GM23338 (cell line): ENCODE measurements around the gene RNF166. TPM values are rescaled to one million over a fixed set of nuclear protein-coding genes. Genes with fewer than 3 reads are reported as not detected.

Experiments used
- ATAC-seq: fragments of 200-7000 bp; cut with Tn5 transposase; 3 replicates; pipeline ENCODE4 v1.9.1; 2020
- DNase-seq: peaks from one replicate; pipeline ENCODE4 v3.0.0-alpha.2; 2015; ENCODE audit warnings: low spot score
- H2AFZ ChIP-seq: fragments of 200-600 bp; sonication (generic); 2 replicates; pipeline ENCODE4 v1.8.0; 2016; ENCODE audit warnings: antibody characterized with exemption, mild to moderate bottlenecking, moderate library complexity
- H3F3A ChIP-seq: fragments of 200-600 bp; sonication (generic); replicated peaks from 2 replicates; pipeline ENCODE4 v1.8.0; 2017; ENCODE audit warnings: antibody characterized with exemption, mixed run types, low read depth
- H3K27ac ChIP-seq: fragments of 200-600 bp; sonication (generic); 2 replicates; pipeline ENCODE4 v1.6.1; 2016; ENCODE audit warnings: low read depth
- H3K27me3 ChIP-seq: fragments of 200-600 bp; sonication (generic); 2 replicates; pipeline ENCODE4 v1.8.0; 2016; ENCODE audit warnings: mild to moderate bottlenecking, mixed run types, moderate library complexity; ENCODE audit not compliant: insufficient read depth
- H3K36me3 ChIP-seq: fragments of 200-600 bp; sonication (generic); 2 replicates; pipeline ENCODE4 v1.8.0; 2016; ENCODE audit warnings: mild to moderate bottlenecking; ENCODE audit not compliant: insufficient read depth
- H3K4me1 ChIP-seq: fragments of 200-600 bp; sonication (generic); 2 replicates; pipeline ENCODE4 v1.8.0; 2016; ENCODE audit warnings: mild to moderate bottlenecking, moderate library complexity; ENCODE audit not compliant: insufficient read depth
- H3K4me2 ChIP-seq: fragments of 200-600 bp; sonication (generic); 2 replicates; pipeline ENCODE4 v1.7.1; 2017; ENCODE audit warnings: mixed run types
- H3K4me3 ChIP-seq: fragments of 200-600 bp; sonication (generic); 2 replicates; pipeline ENCODE4 v1.6.1; 2016; ENCODE audit warnings: mixed run types
- H3K79me2 ChIP-seq: fragments of 200-600 bp; sonication (generic); replicated peaks from 2 replicates; pipeline ENCODE4 v1.8.0; 2017; ENCODE audit warnings: mild to moderate bottlenecking; ENCODE audit not compliant: insufficient read depth
- H3K9me2 ChIP-seq: fragments of 200-600 bp; sonication (generic); 2 replicates; pipeline ENCODE4 v1.8.0; 2017; ENCODE audit not compliant: insufficient read depth
- H4K20me1 ChIP-seq: fragments of 200-600 bp; sonication (generic); replicated peaks from 2 replicates; pipeline ENCODE4 v1.8.0; 2017; ENCODE audit warnings: mild to moderate bottlenecking; ENCODE audit not compliant: insufficient read depth
- H3K27ac Mint-ChIP-seq: 2 replicates; pipeline ENCODE4 v1.8.0; 2020; ENCODE audit warnings: inconsistent platforms, mild to moderate bottlenecking, moderate library complexity, mixed read lengths
- H3K27me3 Mint-ChIP-seq: 3 replicates; pipeline ENCODE4 v1.8.0; 2022; ENCODE audit warnings: low read depth, mild to moderate bottlenecking, moderate library complexity, mixed read lengths, inconsistent platforms; ENCODE audit not compliant: insufficient read depth, poor library complexity
- H3K36me3 Mint-ChIP-seq: 3 replicates; pipeline ENCODE4 v1.8.0; 2021; ENCODE audit warnings: low read depth, mild to moderate bottlenecking, inconsistent platforms, moderate library complexity, mixed read lengths
- H3K4me1 Mint-ChIP-seq: 3 replicates; pipeline ENCODE4 v1.8.0; 2020; ENCODE audit warnings: mild to moderate bottlenecking, inconsistent platforms, mixed read lengths
- H3K4me3 Mint-ChIP-seq: 3 replicates; pipeline ENCODE4 v1.8.0; 2021; ENCODE audit warnings: moderate library complexity, mild to moderate bottlenecking, inconsistent platforms, mixed read lengths
- H3K9me3 Mint-ChIP-seq: 3 replicates; pipeline ENCODE4 v1.8.0; 2020; ENCODE audit warnings: moderate library complexity, mild to moderate bottlenecking, inconsistent platforms, mixed read lengths
- CREB1 ChIP-seq: fragments of 250-450 bp; sonication (Bioruptor Pico); IDR thresholded peaks from 2 replicates; pipeline ENCODE4 v1.5.0; 2020; ENCODE audit warnings: low read depth, mild to moderate bottlenecking, moderate library complexity
- CTCF ChIP-seq, 2 experiments: fragments of 200-600 bp in 1 of 2; sonication (generic) in 1 of 2; conservative IDR thresholded peaks; 2 replicates each; pipeline versions ENCODE4 v1.5.1 to v1.6.1; 2016 to 2017; ENCODE audit warnings: antibody characterized with exemption in 2 of 2, low read depth in 2 of 2, mild to moderate bottlenecking in 2 of 2, moderate library complexity in 1 of 2
- ETS1 ChIP-seq: IDR thresholded peaks from 2 replicates; pipeline ENCODE4 v1.6.1; 2016; ENCODE audit warnings: antibody characterized with exemption
- EZH2 ChIP-seq: fragments of 200-600 bp; sonication (generic); IDR thresholded peaks from one replicate; pipeline ENCODE4 v1.8.0; 2017; ENCODE audit warnings: antibody characterized with exemption, mild to moderate bottlenecking, low read depth; ENCODE audit not compliant: unreplicated experiment
- EZH2phosphoT487 ChIP-seq: fragments of 200-600 bp; sonication (generic); IDR thresholded peaks from one replicate; pipeline ENCODE4 v1.8.1; 2018; ENCODE audit warnings: antibody characterized with exemption; ENCODE audit not compliant: unreplicated experiment
- JUNB ChIP-seq: IDR thresholded peaks from one replicate; pipeline ENCODE4 v1.6.1; 2016; ENCODE audit warnings: antibody characterized with exemption; ENCODE audit not compliant: unreplicated experiment
- POLR2AphosphoS5 ChIP-seq: IDR thresholded peaks from 2 replicates; pipeline ENCODE4 v1.6.1; 2016; ENCODE audit warnings: antibody characterized with exemption, low read depth
- REST ChIP-seq: IDR thresholded peaks from one replicate; pipeline ENCODE4 v1.6.1; 2018; ENCODE audit warnings: antibody characterized with exemption; ENCODE audit not compliant: unreplicated experiment
- STAT1 ChIP-seq: IDR thresholded peaks from one replicate; pipeline ENCODE4 v1.6.1; 2016; ENCODE audit warnings: antibody characterized with exemption; ENCODE audit not compliant: unreplicated experiment
- ZNF114 ChIP-seq: fragments of 250-450 bp; sonication (Bioruptor Pico); IDR thresholded peaks from 2 replicates; pipeline ENCODE4 v1.5.0; 2020; ENCODE audit warnings: mild to moderate bottlenecking, moderate library complexity
- ZNF462 ChIP-seq: fragments of 250-450 bp; sonication (Bioruptor Pico); IDR thresholded peaks from 2 replicates; pipeline ENCODE4 v1.5.0; 2020; ENCODE audit warnings: mild to moderate bottlenecking, moderate library complexity
- polyA plus RNA-seq: library from polyadenylated mRNA; unstranded; fragments of >200 nt; fragmentation: Nextera tagmentation; extraction: Ambion mirVana; gene quantifications from 2 replicates; pipeline ENCODE4 v1.2.1, GENCODE V29; 2016
- total RNA-seq: library from RNA; depleted of rRNA; stranded (reverse); fragments of >200 nt; shearing (Covaris generic); gene quantifications from 2 replicates; pipeline ENCODE4 v1.2.3, GENCODE V29; 2014

The RNF166 gene
- total and polyA plus RNA-seq, 2 experiments from 2014 or later, result 24.9 to 43.4 TPM

GRCh38 chr16:88713568-88714419 lies 7.6 kb upstream of the RNF166 start:
- H3K36me3 Mint-ChIP-seq, result peaks cover 23% of the 10 kb centered on the region
- TF ChIP-seq REST (no peak), EZH2phosphoT487 (no peak), ZNF462 (no peak), CREB1 (CRISPR knock-in tag) (no peak), POLR2AphosphoS5 (no peak), CTCF (conservative IDR thresholded peaks at IDR 0.05; ENCODE audit: low read depth in 2 of 2) (no peak), STAT1 (no peak), JUNB (no peak), EZH2 (no peak), ZNF114 (no peak), ETS1 (no peak)
- no peaks in the 10 kb centered on the region for H3F3A ChIP-seq
- H3K27ac ChIP-seq, result no peak overlapping the region
- no peaks in the 10 kb centered on the region for H3K27me3 ChIP-seq
- no peaks in the 10 kb centered on the region for H3K36me3 ChIP-seq
- H3K4me3 ChIP-seq, result no peak overlapping the region
- H3K27me3 Mint-ChIP-seq, result peaks cover 12% of the 10 kb centered on the region
- no peaks in the 10 kb centered on the region for H3K9me3 Mint-ChIP-seq
- no peak overlapping the region for H3K4me2 ChIP-seq
- H2AFZ ChIP-seq, result no peak overlapping the region
- H3K4me3 Mint-ChIP-seq, result no peak overlapping the region
- ATAC-seq, result no peak
- H3K9me2 ChIP-seq, result no peaks in the 10 kb centered on the region
- no peaks in the 10 kb centered on the region for H3K4me1 ChIP-seq
- H3K79me2 ChIP-seq, result peaks cover 3% of the 10 kb centered on the region; the same call in 1 of the 2 replicates
- DNase-seq, result no peak
- no peaks in the 10 kb centered on the region; the same call in 1 of the 2 replicates for H4K20me1 ChIP-seq
- H3K4me1 Mint-ChIP-seq, result peaks cover 7% of the 10 kb centered on the region
- no peak overlapping the region for H3K27ac Mint-ChIP-seq
